ENCODE measurements around the gene MYO7B. TPM values are rescaled to one million over a fixed set of nuclear protein-coding genes. Genes with fewer than 3 reads are reported as not detected.
A peak's percentile ranks its signal among the peaks of the same experiment; 100 is the strongest.

Gene MYO7B
- total and polyA plus RNA-seq, 10 donors = 32.3 to 165 (median 52.9) TPM

DNA sequence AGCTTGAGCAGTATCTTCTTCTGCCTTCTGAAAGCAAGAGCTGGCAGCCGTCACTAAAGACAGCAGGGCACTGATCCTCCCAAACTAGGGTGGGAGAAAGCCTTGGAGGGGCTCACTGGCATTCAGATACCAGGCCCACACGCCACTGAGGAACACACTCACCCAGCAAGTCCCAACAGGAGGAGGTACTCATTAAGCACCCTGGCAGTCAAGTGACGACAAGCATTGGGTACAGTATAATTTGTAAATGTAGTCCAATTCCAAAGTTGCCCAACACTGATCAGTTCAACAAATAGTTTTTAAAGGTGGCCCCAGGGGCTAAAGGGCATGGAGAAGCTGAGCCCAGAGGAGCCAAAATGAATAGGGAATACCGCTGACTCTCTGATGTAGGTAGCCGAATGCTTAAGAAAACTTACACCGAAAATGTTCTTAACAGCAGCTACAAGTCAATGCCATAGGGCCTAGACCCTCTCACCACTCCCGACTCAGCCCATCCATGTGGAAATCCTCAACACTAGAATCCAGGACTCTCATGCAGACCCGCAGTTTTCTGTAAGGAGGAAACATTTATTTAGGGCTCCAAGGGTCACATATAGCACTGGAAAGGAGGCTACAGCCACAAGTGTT, 129.9 kb downstream of the MYO7B start:
- Histone ChIP-seq H3K4me1 (peaks cover 14 to 58% (median 37%) of the 10 kb centered on the region in 6 donors), H3K27ac (peak overlapping the region in 7 of 8 donors; percentile 65 to 88 (median 86)), H3K4me3 (peak overlapping the region in 1 of 8 donors; percentile 37), H3K9me3 (no peaks in the 10 kb centered on the region), H3K36me3 (peaks cover 0 to 8% (median 0%) of the 10 kb centered on the region in 6 donors), H3K27me3 (replicated peaks in 1 of 7) (peaks cover 0 to 62% (median 13%) of the 10 kb centered on the region in 7 donors)
- 85 to 93% (median 90%) methylated on average over 8 of the region's 8 CpGs for WGBS, 5 donors
- intact Hi-C loops (cut with DNase I; ENCODE audit: low total_unique reads) = no loop called here
- DNase-seq = no peak
- TF ChIP-seq POLR2A (IDR thresholded peaks at IDR 0.05) = no peak
- TF ChIP-seq, protein P1, sequence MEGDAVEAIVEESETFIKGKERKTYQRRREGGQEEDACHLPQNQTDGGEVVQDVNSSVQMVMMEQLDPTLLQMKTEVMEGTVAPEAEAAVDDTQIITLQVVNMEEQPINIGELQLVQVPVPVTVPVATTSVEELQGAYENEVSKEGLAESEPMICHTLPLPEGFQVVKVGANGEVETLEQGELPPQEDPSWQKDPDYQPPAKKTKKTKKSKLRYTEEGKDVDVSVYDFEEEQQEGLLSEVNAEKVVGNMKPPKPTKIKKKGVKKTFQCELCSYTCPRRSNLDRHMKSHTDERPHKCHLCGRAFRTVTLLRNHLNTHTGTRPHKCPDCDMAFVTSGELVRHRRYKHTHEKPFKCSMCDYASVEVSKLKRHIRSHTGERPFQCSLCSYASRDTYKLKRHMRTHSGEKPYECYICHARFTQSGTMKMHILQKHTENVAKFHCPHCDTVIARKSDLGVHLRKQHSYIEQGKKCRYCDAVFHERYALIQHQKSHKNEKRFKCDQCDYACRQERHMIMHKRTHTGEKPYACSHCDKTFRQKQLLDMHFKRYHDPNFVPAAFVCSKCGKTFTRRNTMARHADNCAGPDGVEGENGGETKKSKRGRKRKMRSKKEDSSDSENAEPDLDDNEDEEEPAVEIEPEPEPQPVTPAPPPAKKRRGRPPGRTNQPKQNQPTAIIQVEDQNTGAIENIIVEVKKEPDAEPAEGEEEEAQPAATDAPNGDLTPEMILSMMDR (IDR thresholded peaks at IDR 0.05 in 8 of 11, conservative IDR thresholded peaks at IDR 0.05 in 3 of 11) = no peak
- no peak for TF ChIP-seq POLR2AphosphoS5 (IDR thresholded peaks at IDR 0.05)

DNA sequence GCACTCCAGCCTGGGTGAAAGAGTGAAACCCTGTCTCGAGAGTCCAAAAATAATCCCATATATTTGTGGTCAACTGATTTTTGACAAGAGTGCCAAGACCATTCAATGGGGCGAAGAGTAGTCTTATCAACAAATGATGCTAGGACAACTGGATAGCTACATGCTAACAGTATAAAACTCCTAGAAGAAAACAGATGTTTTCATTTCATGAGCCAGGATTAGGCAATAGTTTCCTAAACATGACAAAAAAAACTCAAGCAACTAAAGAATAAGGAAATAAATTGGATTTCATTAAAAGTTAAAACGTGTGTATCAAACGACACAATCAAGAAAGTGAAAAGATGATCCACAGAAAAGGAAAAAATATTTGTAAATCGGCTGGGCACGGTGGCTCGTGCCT, 133.6 kb downstream of the MYO7B start:
- intact Hi-C loops (cut with DNase I; ENCODE audit: low total_unique reads) = no loop called here

DNA sequence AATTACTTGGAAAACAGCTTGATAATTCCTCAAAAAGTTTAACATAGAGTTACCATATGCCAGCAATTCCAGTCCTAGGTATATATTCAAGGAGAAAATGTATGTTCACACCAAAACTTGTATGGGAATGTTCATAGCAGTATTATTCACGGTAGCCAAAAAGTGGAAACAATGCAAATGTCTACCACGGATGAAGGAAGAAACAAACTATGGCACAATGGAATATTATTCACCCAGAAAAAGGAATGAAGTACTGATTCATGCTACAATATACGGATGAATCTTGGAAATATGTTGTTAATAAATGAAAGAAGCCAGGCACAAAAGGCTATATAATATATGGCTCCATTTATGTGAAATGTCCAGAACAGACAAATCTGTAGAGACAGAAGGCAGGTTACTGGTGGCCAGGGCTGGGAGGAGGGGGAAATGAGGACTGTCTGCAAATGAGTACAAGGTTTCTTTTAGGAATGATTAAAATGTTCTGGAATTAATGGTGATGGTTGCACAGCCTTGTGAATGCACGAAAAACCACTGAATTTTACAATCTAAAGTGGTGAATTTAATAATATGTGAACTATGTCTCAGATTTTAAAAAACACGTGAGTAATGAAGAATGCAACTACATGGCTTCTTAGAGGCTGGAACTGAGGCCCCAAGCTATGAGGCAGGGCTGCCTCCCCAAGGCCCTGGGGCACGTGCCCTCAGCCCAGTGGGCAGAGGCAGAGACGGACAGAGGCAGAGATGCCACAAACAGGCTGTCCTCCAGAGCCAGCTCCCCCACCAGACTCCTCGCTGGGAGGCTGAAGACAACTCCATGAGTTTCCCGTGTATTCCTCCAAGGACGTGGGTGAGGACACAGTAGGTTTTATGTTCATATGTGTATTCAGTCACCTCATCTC, 134.8 kb downstream of the MYO7B start:
- Histone ChIP-seq H3K4me3 (no peak overlapping the region), H3K27me3 (replicated peaks in 1 of 7) (peaks cover 0 to 66% (median 15%) of the 10 kb centered on the region in 7 donors), H3K9me3 (no peaks in the 10 kb centered on the region), H3K27ac (peak overlapping the region in 3 of 8 donors; percentile 34 to 90 (median 89)), H3K4me1 (peaks cover 4 to 51% (median 31%) of the 10 kb centered on the region in 6 donors), H3K36me3 (no peaks in the 10 kb centered on the region)
- WGBS, 5 donors = 77 to 90% (median 83%) methylated on average over 10 of the region's 10 CpGs
- intact Hi-C loops (cut with DNase I; ENCODE audit: low total_unique reads) = no loop called here
- no peak for TF ChIP-seq POLR2A (IDR thresholded peaks at IDR 0.05)
- TF ChIP-seq, protein P1 (IDR thresholded peaks at IDR 0.05 in 8 of 11, conservative IDR thresholded peaks at IDR 0.05 in 3 of 11) = no peak
- peak in 1 of 3 donors; percentile 9 for TF ChIP-seq POLR2AphosphoS5 (IDR thresholded peaks at IDR 0.05)
- DNase-seq = no peak

More for the DNA sequence above, 133.6 kb downstream of the MYO7B start:
- no peak for DNase-seq
- Histone ChIP-seq H3K27me3 (replicated peaks in 1 of 7) (peaks cover 0 to 66% (median 12%) of the 10 kb centered on the region in 7 donors), H3K4me3 (no peak overlapping the region), H3K4me1 (peaks cover 0 to 51% (median 28%) of the 10 kb centered on the region in 6 donors), H3K27ac (no peak overlapping the region), H3K9me3 (no peaks in the 10 kb centered on the region), H3K36me3 (no peaks in the 10 kb centered on the region)
- TF ChIP-seq POLR2AphosphoS5 (IDR thresholded peaks at IDR 0.05) (no peak), POLR2A (IDR thresholded peaks at IDR 0.05) (no peak)
- TF ChIP-seq, protein P1 (IDR thresholded peaks at IDR 0.05 in 8 of 11, conservative IDR thresholded peaks at IDR 0.05 in 3 of 11) = no peak
- 79 to 94% (median 86%) methylated on average over 7 of the region's 7 CpGs for WGBS, 5 donors

DNA sequence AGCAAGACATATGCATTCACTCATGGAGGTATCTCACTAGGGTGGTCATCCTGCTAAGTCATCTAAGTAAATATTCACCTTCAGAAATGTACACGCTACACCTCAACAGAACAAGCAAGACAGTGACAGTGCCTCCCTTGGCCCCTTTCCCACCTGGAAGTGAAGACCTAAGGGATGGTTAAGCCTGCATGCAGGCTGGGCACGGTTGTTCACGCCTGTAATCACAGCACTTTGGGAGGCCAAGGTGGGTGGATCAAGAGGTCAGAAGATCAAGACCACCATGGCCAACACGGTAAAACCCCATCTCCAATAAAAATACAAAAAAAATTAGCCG, 135.4 kb downstream of the MYO7B start:
- TF ChIP-seq POLR2A (IDR thresholded peaks at IDR 0.05) (no peak), POLR2AphosphoS5 (IDR thresholded peaks at IDR 0.05) (no peak)
- TF ChIP-seq, protein P1 (IDR thresholded peaks at IDR 0.05 in 8 of 11, conservative IDR thresholded peaks at IDR 0.05 in 3 of 11) = no peak
- H3K27me3 ChIP-seq (replicated peaks in 1 of 7) = peaks cover 0 to 66% (median 21%) of the 10 kb centered on the region in 7 donors
- H3K9me3 ChIP-seq = no peaks in the 10 kb centered on the region
- H3K4me1 ChIP-seq = peaks cover 4 to 51% (median 33%) of the 10 kb centered on the region in 6 donors
- no peak overlapping the region for H3K4me3 ChIP-seq
- 79 to 92% (median 82%) methylated on average over 5 of the region's 5 CpGs for WGBS, 5 donors
- H3K36me3 ChIP-seq = no peaks in the 10 kb centered on the region
- intact Hi-C loops (cut with DNase I; ENCODE audit: low total_unique reads) = no loop called here
- no peak for DNase-seq
- peak overlapping the region in 4 of 8 donors; percentile 34 to 90 (median 88) for H3K27ac ChIP-seq
